ENCODE measurements around the gene ZSCAN4. TPM values are rescaled to one million over a fixed set of nuclear protein-coding genes. Genes with fewer than 3 reads are reported as not detected.

ZSCAN4 gene
- total and polyA plus RNA-seq, 9 of the 15 experiments (the other 6 are each of a cell fraction or from before 2014, with no cell fraction given) = not detected

DNA sequence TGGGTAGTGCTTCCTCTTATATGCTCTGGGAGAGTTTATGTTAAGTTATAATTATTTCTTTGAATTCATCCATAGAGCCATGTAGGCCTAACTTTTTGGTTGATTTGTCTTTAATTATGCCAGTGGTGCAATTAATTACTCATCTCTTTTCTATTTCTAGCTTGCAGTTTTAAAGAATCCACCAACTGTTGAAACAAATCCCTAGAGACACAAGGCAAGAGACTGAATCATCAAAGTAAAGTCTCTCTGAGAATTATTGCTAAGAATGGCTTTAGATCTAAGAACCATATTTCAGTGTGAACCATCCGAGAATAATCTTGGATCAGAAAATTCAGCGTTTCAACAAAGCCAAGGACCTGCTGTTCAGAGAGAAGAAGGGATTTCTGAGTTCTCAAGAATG lies 7.1 kb downstream of the ZSCAN4 start:
- FAIRE-seq (no peak), DNase-seq (ENCODE audit: extremely low read depth in 1 of 4, low spot score in 3 of 4) (no peak), ATAC-seq (no peak)
- BruUV-seq (replicated peaks) = no TSS peak
- POLR2A ChIA-PET = no interaction called here
- CTCF ChIA-PET (ENCODE audit: low intra/inter-chr PET ratio) = no interaction called here
- Histone ChIP-seq H3K79me2 (ENCODE audit: control insufficient read depth, insufficient read depth, low read length) (no peaks in the 10 kb centered on the region), H3K4me1 (replicated peaks in 1 of 2; ENCODE audit: control insufficient read depth in 2 of 2, insufficient read depth in 2 of 2, low read length in 2 of 2) (no peaks in the 10 kb centered on the region), H3K27ac (ENCODE audit: extremely low read depth, low read depth, low read length) (no peak overlapping the region), H2AFZ (ENCODE audit: low read depth, low read length) (no peak overlapping the region), H3K9me3 (replicated peaks; ENCODE audit: control insufficient read depth, insufficient read depth, low read depth, low read length) (peaks cover 4% of the 10 kb centered on the region), H3K27me3 (ENCODE audit: control insufficient read depth in 2 of 2, insufficient read depth in 2 of 2, low read length in 2 of 2) (no peaks in the 10 kb centered on the region), H4K20me1 (replicated peaks; ENCODE audit: control insufficient read depth, insufficient read depth, low read length) (no peaks in the 10 kb centered on the region), H3K9me1 (ENCODE audit: control insufficient read depth, insufficient read depth, low read length) (no peaks in the 10 kb centered on the region), H3K9ac (ENCODE audit: insufficient read depth in 1 of 2, low read depth in 2 of 2, low read length in 2 of 2) (no peak overlapping the region), H3K36me3 (ENCODE audit: control insufficient read depth, insufficient read depth, low read length) (no peaks in the 10 kb centered on the region), H3K4me2 (ENCODE audit: insufficient read depth, low read length) (no peak overlapping the region), H3K4me3 (no peak overlapping the region)
- intact Hi-C loops (cut with micrococcal nuclease) = no loop called here
- WGBS (ENCODE audit: insufficient coverage, low coverage, missing lambda C conversion rate) = 0% methylated on average over 2 of the region's 2 CpGs
- no peak for TF ChIP-seq GABPB2 (CRISPR knock-in tag; conservative IDR thresholded peaks at IDR 0.05)
- in situ Hi-C loops (cut with MboI) = no loop called here

GRCh38 chr19:57682226-57682766 lies 13.6 kb downstream of the ZSCAN4 start:
- ATAC-seq (peak; percentile 5), FAIRE-seq (peak; percentile 6), DNase-seq (ENCODE audit: extremely low read depth in 1 of 4, low spot score in 3 of 4) (no peak)
- peaks cover 44% of the 10 kb centered on the region for H3K36me3 ChIP-seq (ENCODE audit: control insufficient read depth, insufficient read depth, low read length)
- CTCF ChIA-PET (ENCODE audit: low intra/inter-chr PET ratio) = no interaction called here
- in situ Hi-C loops (cut with MboI) = no loop called here
- POLR2A ChIA-PET = interaction anchor here (0.8 to 1.3 kb wide), 7 partner anchors 10 to 499 kb away, joined by 3 to 5 read pairs (median 3); partner anchors contain the start of gene ZNF586
- H4K20me1 ChIP-seq (replicated peaks; ENCODE audit: control insufficient read depth, insufficient read depth, low read length) = no peaks in the 10 kb centered on the region
- 3% methylated on average over 19 of the region's 19 CpGs for WGBS (ENCODE audit: insufficient coverage, low coverage, missing lambda C conversion rate)
- H3K4me2 ChIP-seq (ENCODE audit: insufficient read depth, low read length) = peak overlapping the region; percentile 88
- TSS peak; percentile 52 for BruUV-seq (replicated peaks)
- peak overlapping the region; percentile 81 to 91 for H3K9ac ChIP-seq (ENCODE audit: insufficient read depth in 1 of 2, low read depth in 2 of 2, low read length in 2 of 2)
- H3K9me1 ChIP-seq (ENCODE audit: control insufficient read depth, insufficient read depth, low read length) = no peaks in the 10 kb centered on the region
- peak overlapping the region; percentile 77 for H3K4me3 ChIP-seq
- H2AFZ ChIP-seq (ENCODE audit: low read depth, low read length) = peak overlapping the region; percentile 79
- H3K27ac ChIP-seq (ENCODE audit: extremely low read depth, low read depth, low read length) = peak overlapping the region; percentile 80
- no peaks in the 10 kb centered on the region for H3K27me3 ChIP-seq (ENCODE audit: control insufficient read depth in 2 of 2, insufficient read depth in 2 of 2, low read length in 2 of 2)
- H3K4me1 ChIP-seq (replicated peaks in 1 of 2; ENCODE audit: control insufficient read depth in 2 of 2, insufficient read depth in 2 of 2, low read length in 2 of 2) = peaks cover 6 to 9% of the 10 kb centered on the region in 2 experiments; a peak in 4 of 5 replicates
- peaks cover 52% of the 10 kb centered on the region for H3K9me3 ChIP-seq (replicated peaks; ENCODE audit: control insufficient read depth, insufficient read depth, low read depth, low read length)
- H3K79me2 ChIP-seq (ENCODE audit: control insufficient read depth, insufficient read depth, low read length) = peaks cover 51% of the 10 kb centered on the region
- intact Hi-C loops (cut with micrococcal nuclease) = no loop called here
- no peak for TF ChIP-seq OTX1 (CRISPR knock-in tag; IDR thresholded peaks at IDR 0.05)
- 0 out of 2 replicates have a peak, but pooled peaks have one; percentile 7 for TF ChIP-seq NFRKB (IDR thresholded peaks at IDR 0.05; ENCODE audit: low read depth)
- TF ChIP-seq TEAD1 (CRISPR knock-in tag; IDR thresholded peaks at IDR 0.05) = 0 out of 4 replicates have a peak, but pooled peaks of 1 of the 2 experiments have one; percentile 22
- TF ChIP-seq RBFOX2 (IDR thresholded peaks at IDR 0.05; ENCODE audit: low read depth, low read length) = peak; percentile 83
- TF ChIP-seq XRCC5 (IDR thresholded peaks at IDR 0.05; ENCODE audit: low read depth, low read length) = no peak
- TF ChIP-seq ETV6 (IDR thresholded peaks at IDR 0.05; ENCODE audit: borderline replicate concordance in 1 of 2, low read depth in 2 of 2, low read length in 1 of 2) = no peak
- 0 out of 2 replicates have a peak, but pooled peaks have one; percentile 53 for TF ChIP-seq ETV6 (CRISPR knock-in tag; IDR thresholded peaks at IDR 0.05; ENCODE audit: borderline replicate concordance)
- TF ChIP-seq CBFB (CRISPR knock-in tag; IDR thresholded peaks at IDR 0.05) = no peak
- TF ChIP-seq JUN (IDR thresholded peaks at IDR 0.05; ENCODE audit: borderline replicate concordance, low read depth, low read length) = no peak
- 0 out of 2 replicates have a peak, but pooled peaks have one; percentile 41 for TF ChIP-seq JUN (CRISPR knock-in tag; IDR thresholded peaks at IDR 0.05; ENCODE audit: borderline replicate concordance)
- TF ChIP-seq ZNF551 (CRISPR knock-in tag; IDR thresholded peaks at IDR 0.05) = no peak
- peak; percentile 66; the same call in 1 of the 2 replicates for TF ChIP-seq ZNF224 (CRISPR knock-in tag; IDR thresholded peaks at IDR 0.05)
- TF ChIP-seq ZBTB49 (CRISPR knock-in tag; IDR thresholded peaks at IDR 0.05; ENCODE audit: borderline replicate concordance) = 0 out of 2 replicates have a peak, but pooled peaks have one; percentile 56
